GM23338 (cell line): ENCODE data around the gene CCDC85B. TPM values are rescaled to one million over a fixed set of nuclear protein-coding genes. Genes with fewer than 3 reads are reported as not detected.
A peak's percentile ranks its signal among the peaks of the same experiment; 100 is the strongest.

Experiments used
- ATAC-seq: fragments of 200-7000 bp; cut with Tn5 transposase; 3 replicates; pipeline ENCODE4 v1.9.1; 2020
- DNase-seq: peaks from one replicate; pipeline ENCODE4 v3.0.0-alpha.2; 2015; ENCODE audit warnings: low spot score
- H2AFZ ChIP-seq: fragments of 200-600 bp; sonication (generic); 2 replicates; pipeline ENCODE4 v1.8.0; 2016; ENCODE audit warnings: antibody characterized with exemption, mild to moderate bottlenecking, moderate library complexity
- H3F3A ChIP-seq: fragments of 200-600 bp; sonication (generic); replicated peaks from 2 replicates; pipeline ENCODE4 v1.8.0; 2017; ENCODE audit warnings: antibody characterized with exemption, mixed run types, low read depth
- H3K27ac ChIP-seq: fragments of 200-600 bp; sonication (generic); 2 replicates; pipeline ENCODE4 v1.6.1; 2016; ENCODE audit warnings: low read depth
- H3K27me3 ChIP-seq: fragments of 200-600 bp; sonication (generic); 2 replicates; pipeline ENCODE4 v1.8.0; 2016; ENCODE audit warnings: mild to moderate bottlenecking, mixed run types, moderate library complexity; ENCODE audit not compliant: insufficient read depth
- H3K36me3 ChIP-seq: fragments of 200-600 bp; sonication (generic); 2 replicates; pipeline ENCODE4 v1.8.0; 2016; ENCODE audit warnings: mild to moderate bottlenecking; ENCODE audit not compliant: insufficient read depth
- H3K4me1 ChIP-seq: fragments of 200-600 bp; sonication (generic); 2 replicates; pipeline ENCODE4 v1.8.0; 2016; ENCODE audit warnings: mild to moderate bottlenecking, moderate library complexity; ENCODE audit not compliant: insufficient read depth
- H3K4me2 ChIP-seq: fragments of 200-600 bp; sonication (generic); 2 replicates; pipeline ENCODE4 v1.7.1; 2017; ENCODE audit warnings: mixed run types
- H3K4me3 ChIP-seq: fragments of 200-600 bp; sonication (generic); 2 replicates; pipeline ENCODE4 v1.6.1; 2016; ENCODE audit warnings: mixed run types
- H3K79me2 ChIP-seq: fragments of 200-600 bp; sonication (generic); replicated peaks from 2 replicates; pipeline ENCODE4 v1.8.0; 2017; ENCODE audit warnings: mild to moderate bottlenecking; ENCODE audit not compliant: insufficient read depth
- H3K9me2 ChIP-seq: fragments of 200-600 bp; sonication (generic); 2 replicates; pipeline ENCODE4 v1.8.0; 2017; ENCODE audit not compliant: insufficient read depth
- H4K20me1 ChIP-seq: fragments of 200-600 bp; sonication (generic); replicated peaks from 2 replicates; pipeline ENCODE4 v1.8.0; 2017; ENCODE audit warnings: mild to moderate bottlenecking; ENCODE audit not compliant: insufficient read depth
- H3K27ac Mint-ChIP-seq: 2 replicates; pipeline ENCODE4 v1.8.0; 2020; ENCODE audit warnings: inconsistent platforms, mild to moderate bottlenecking, moderate library complexity, mixed read lengths
- H3K27me3 Mint-ChIP-seq: 3 replicates; pipeline ENCODE4 v1.8.0; 2022; ENCODE audit warnings: low read depth, mild to moderate bottlenecking, moderate library complexity, mixed read lengths, inconsistent platforms; ENCODE audit not compliant: insufficient read depth, poor library complexity
- H3K36me3 Mint-ChIP-seq: 3 replicates; pipeline ENCODE4 v1.8.0; 2021; ENCODE audit warnings: low read depth, mild to moderate bottlenecking, inconsistent platforms, moderate library complexity, mixed read lengths
- H3K4me1 Mint-ChIP-seq: 3 replicates; pipeline ENCODE4 v1.8.0; 2020; ENCODE audit warnings: mild to moderate bottlenecking, inconsistent platforms, mixed read lengths
- H3K4me3 Mint-ChIP-seq: 3 replicates; pipeline ENCODE4 v1.8.0; 2021; ENCODE audit warnings: moderate library complexity, mild to moderate bottlenecking, inconsistent platforms, mixed read lengths
- H3K9me3 Mint-ChIP-seq: 3 replicates; pipeline ENCODE4 v1.8.0; 2020; ENCODE audit warnings: moderate library complexity, mild to moderate bottlenecking, inconsistent platforms, mixed read lengths
- CREB1 ChIP-seq: fragments of 250-450 bp; sonication (Bioruptor Pico); IDR thresholded peaks from 2 replicates; pipeline ENCODE4 v1.5.0; 2020; ENCODE audit warnings: low read depth, mild to moderate bottlenecking, moderate library complexity
- CTCF ChIP-seq, 2 experiments: fragments of 200-600 bp in 1 of 2; sonication (generic) in 1 of 2; conservative IDR thresholded peaks; 2 replicates each; pipeline versions ENCODE4 v1.5.1 to v1.6.1; 2016 to 2017; ENCODE audit warnings: antibody characterized with exemption in 2 of 2, low read depth in 2 of 2, mild to moderate bottlenecking in 2 of 2, moderate library complexity in 1 of 2
- ETS1 ChIP-seq: IDR thresholded peaks from 2 replicates; pipeline ENCODE4 v1.6.1; 2016; ENCODE audit warnings: antibody characterized with exemption
- EZH2 ChIP-seq: fragments of 200-600 bp; sonication (generic); IDR thresholded peaks from one replicate; pipeline ENCODE4 v1.8.0; 2017; ENCODE audit warnings: antibody characterized with exemption, mild to moderate bottlenecking, low read depth; ENCODE audit not compliant: unreplicated experiment
- EZH2phosphoT487 ChIP-seq: fragments of 200-600 bp; sonication (generic); IDR thresholded peaks from one replicate; pipeline ENCODE4 v1.8.1; 2018; ENCODE audit warnings: antibody characterized with exemption; ENCODE audit not compliant: unreplicated experiment
- JUNB ChIP-seq: IDR thresholded peaks from one replicate; pipeline ENCODE4 v1.6.1; 2016; ENCODE audit warnings: antibody characterized with exemption; ENCODE audit not compliant: unreplicated experiment
- NANOG ChIP-seq: IDR thresholded peaks from 2 replicates; pipeline ENCODE4 v1.6.1; 2016; ENCODE audit warnings: antibody characterized with exemption, borderline replicate concordance
- POLR2AphosphoS5 ChIP-seq: IDR thresholded peaks from 2 replicates; pipeline ENCODE4 v1.6.1; 2016; ENCODE audit warnings: antibody characterized with exemption, low read depth
- REST ChIP-seq: IDR thresholded peaks from one replicate; pipeline ENCODE4 v1.6.1; 2018; ENCODE audit warnings: antibody characterized with exemption; ENCODE audit not compliant: unreplicated experiment
- STAT1 ChIP-seq: IDR thresholded peaks from one replicate; pipeline ENCODE4 v1.6.1; 2016; ENCODE audit warnings: antibody characterized with exemption; ENCODE audit not compliant: unreplicated experiment
- ZNF114 ChIP-seq: fragments of 250-450 bp; sonication (Bioruptor Pico); IDR thresholded peaks from 2 replicates; pipeline ENCODE4 v1.5.0; 2020; ENCODE audit warnings: mild to moderate bottlenecking, moderate library complexity
- ZNF331 ChIP-seq: fragments of 250-450 bp; sonication (Bioruptor Pico); IDR thresholded peaks from 2 replicates; pipeline ENCODE4 v1.5.0; 2020; ENCODE audit warnings: low read depth, mild to moderate bottlenecking, moderate library complexity
- ZNF462 ChIP-seq: fragments of 250-450 bp; sonication (Bioruptor Pico); IDR thresholded peaks from 2 replicates; pipeline ENCODE4 v1.5.0; 2020; ENCODE audit warnings: mild to moderate bottlenecking, moderate library complexity
- polyA plus RNA-seq: library from polyadenylated mRNA; unstranded; fragments of >200 nt; fragmentation: Nextera tagmentation; extraction: Ambion mirVana; gene quantifications from 2 replicates; pipeline ENCODE4 v1.2.1, GENCODE V29; 2016
- total RNA-seq: library from RNA; depleted of rRNA; stranded (reverse); fragments of >200 nt; shearing (Covaris generic); gene quantifications from 2 replicates; pipeline ENCODE4 v1.2.3, GENCODE V29; 2014

Gene CCDC85B
- total and polyA plus RNA-seq, 2 experiments from 2014 or later: 54.5 to 66.3 TPM

- TF ChIP-seq EZH2phosphoT487 (no peak), EZH2 (no peak), POLR2AphosphoS5 (no peak), CREB1 (CRISPR knock-in tag) (no peak), STAT1 (no peak), ZNF114 (CRISPR knock-in tag) (no peak), JUNB (no peak), CTCF (conservative IDR thresholded peaks at IDR 0.05; ENCODE audit: low read depth in 2 of 2) (no peak), ZNF331 (CRISPR knock-in tag) (no peak), ETS1 (no peak), ZNF462 (CRISPR knock-in tag) (no peak), REST (no peak), NANOG (no peak)
- Histone ChIP-seq H3K9me2 (no peaks in the 10 kb centered on the region), H3K79me2 (peaks cover 7% of the 10 kb centered on the region), H3K4me2 (no peak overlapping the region), H3F3A (0 out of 2 replicates have a peak, but pooled peaks cover 4% of the 10 kb centered on the region), H3K27ac (no peak overlapping the region), H3K27me3 (no peaks in the 10 kb centered on the region), H3K4me1 (peaks cover 5% of the 10 kb centered on the region; the same call in 1 of the 2 replicates), H3K36me3 (no peaks in the 10 kb centered on the region; the same call in 1 of the 2 replicates), H2AFZ (no peak overlapping the region), H4K20me1 (no peaks in the 10 kb centered on the region), H3K4me3 (no peak overlapping the region)
- peaks cover 21% of the 10 kb centered on the region for H3K36me3 Mint-ChIP-seq
- H3K4me1 Mint-ChIP-seq: no peaks in the 10 kb centered on the region; the same call in 2 of the 3 replicates
- no peak for DNase-seq
- peaks cover 15% of the 10 kb centered on the region for H3K27me3 Mint-ChIP-seq
- peak overlapping the region; percentile 87; the same call in 2 of the 3 replicates for H3K4me3 Mint-ChIP-seq
- ATAC-seq: no peak
- no peak overlapping the region for H3K27ac Mint-ChIP-seq
- H3K9me3 Mint-ChIP-seq: no peaks in the 10 kb centered on the region
These were observed 30.6 kb downstream of the CCDC85B start for GRCh38 chr11:65921033-65921555.
